ENCODE results near the gene HDHD2. TPM values are rescaled to one million over a fixed set of nuclear protein-coding genes. Genes with fewer than 3 reads are reported as not detected.

Gene HDHD2
- total RNA-seq, 1 donor from 2014 or later: 3.5 TPM

- Histone ChIP-seq H3K4me3 (no peak overlapping the region), H3K9me3 (no peaks in the 10 kb centered on the region), H3K36me3 (peaks cover 27 to 68% of the 10 kb centered on the region in 2 donors), H3K4me1 (no peaks in the 10 kb centered on the region), H3K27ac (no peak overlapping the region), H3K27me3 (no peaks in the 10 kb centered on the region)
- intact Hi-C loops (cut with DNase I): no loop called here
- TF ChIP-seq CTCF (IDR thresholded peaks at IDR 0.05): no peak
- no peak for DNase-seq (ENCODE audit: low spot score in 2 of 2)
Measured at GRCh38 chr18:47113796-47114540, 36.3 kb downstream of the HDHD2 start.

- no peaks in the 10 kb centered on the region for H3K27me3 ChIP-seq
- intact Hi-C loops (cut with DNase I): no loop called here
- no peak for DNase-seq (ENCODE audit: low spot score in 2 of 2)
- no peak overlapping the region for H3K27ac ChIP-seq
- no peaks in the 10 kb centered on the region for H3K9me3 ChIP-seq
- no peak overlapping the region for H3K4me3 ChIP-seq
- H3K36me3 ChIP-seq: peaks cover 39 to 84% of the 10 kb centered on the region in 2 donors
- no peaks in the 10 kb centered on the region for H3K4me1 ChIP-seq
- TF ChIP-seq CTCF (IDR thresholded peaks at IDR 0.05): no peak
Measured at GRCh38 chr18:47110492-47111274, 39.6 kb downstream of the HDHD2 start.

- Histone ChIP-seq H3K27ac (no peak overlapping the region), H3K4me1 (no peaks in the 10 kb centered on the region), H3K27me3 (no peaks in the 10 kb centered on the region), H3K9me3 (no peaks in the 10 kb centered on the region), H3K36me3 (peaks cover 33 to 85% of the 10 kb centered on the region in 2 donors), H3K4me3 (no peak overlapping the region)
- DNase-seq (ENCODE audit: low spot score in 2 of 2): no peak
- TF ChIP-seq CTCF (IDR thresholded peaks at IDR 0.05): no peak
- intact Hi-C loops (cut with DNase I): no loop called here
Measured at GRCh38 chr18:47109720-47110119, 40.6 kb downstream of the HDHD2 start.

DNA sequence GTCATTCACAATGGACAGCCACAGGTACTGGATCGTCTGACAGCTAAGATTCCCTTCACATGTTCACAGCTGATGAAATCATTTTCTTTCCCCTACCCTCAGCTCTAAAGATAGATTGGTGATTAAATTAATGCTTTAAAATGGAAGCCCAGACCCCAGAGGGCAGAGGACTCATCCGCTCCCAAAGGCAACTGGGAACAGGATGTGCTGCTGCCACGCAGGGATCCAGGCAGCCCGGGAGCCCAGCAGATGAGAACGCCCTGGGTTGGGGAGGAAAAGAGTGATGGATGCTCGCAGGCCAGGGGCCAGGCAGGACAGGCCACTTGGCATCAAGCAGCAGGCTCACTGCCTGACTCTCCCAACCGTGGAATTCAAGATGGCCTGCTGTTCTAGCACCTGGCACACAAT is 41.3 kb downstream of the HDHD2 start:
- Histone ChIP-seq H3K4me3 (no peak overlapping the region), H3K27me3 (no peaks in the 10 kb centered on the region), H3K27ac (no peak overlapping the region), H3K36me3 (peaks cover 30 to 78% of the 10 kb centered on the region in 2 donors), H3K9me3 (no peaks in the 10 kb centered on the region), H3K4me1 (no peaks in the 10 kb centered on the region)
- no peak for TF ChIP-seq CTCF (IDR thresholded peaks at IDR 0.05)
- intact Hi-C loops (cut with DNase I): no loop called here
- no peak for DNase-seq (ENCODE audit: low spot score in 2 of 2)

DNA sequence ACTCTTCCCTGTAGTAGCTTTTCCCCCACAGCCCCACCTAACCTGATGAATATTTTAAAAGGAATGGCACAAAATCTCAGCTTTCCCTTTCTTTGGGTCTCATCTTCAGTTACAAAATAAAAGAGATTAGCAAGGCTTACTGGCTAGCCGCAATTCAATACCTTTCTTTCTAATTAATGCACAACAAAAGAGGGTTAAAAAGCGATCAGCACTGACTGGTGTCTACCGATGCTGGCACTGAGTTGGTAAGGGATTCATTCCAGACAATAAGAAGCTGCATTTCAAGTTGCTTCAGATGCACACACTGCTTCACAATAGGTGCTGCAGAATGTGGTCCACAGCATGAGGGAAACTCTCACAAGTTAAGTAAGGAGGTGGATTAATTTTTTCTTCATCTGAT is 41.9 kb downstream of the HDHD2 start:
- DNase-seq (ENCODE audit: low spot score in 2 of 2): no peak
- intact Hi-C loops (cut with DNase I): no loop called here
- no peak overlapping the region for H3K27ac ChIP-seq
- no peaks in the 10 kb centered on the region for H3K27me3 ChIP-seq
- peaks cover 30 to 72% of the 10 kb centered on the region in 2 donors for H3K36me3 ChIP-seq
- H3K4me1 ChIP-seq: no peaks in the 10 kb centered on the region
- H3K4me3 ChIP-seq: no peak overlapping the region
- no peaks in the 10 kb centered on the region for H3K9me3 ChIP-seq
- no peak for TF ChIP-seq CTCF (IDR thresholded peaks at IDR 0.05)
